Body of pancreas (tissue), 4 donors: ENCODE measurements around the gene MFAP3.

ENCODE experiments used
- POLR2A ChIP-seq, 3 donors: fragments of 450-650 bp; IDR thresholded peaks; one replicate each; pipeline ENCODE4 v1.6.1; 2016; ENCODE audit warnings: antibody characterized with exemption in 3 of 3, mild to moderate bottlenecking in 2 of 3
- TF ChIP-seq, protein P1 (sequence below), 7 experiments: fragments of 450-650 bp in 4 of 7; fragments of 200-600 bp in 3 of 7; sonication (generic) in 3 of 7; IDR thresholded peaks; one replicate each; pipeline ENCODE4 v1.5.1; 2016 to 2019; ENCODE audit warnings: antibody characterized with exemption in 7 of 7

DNA sequence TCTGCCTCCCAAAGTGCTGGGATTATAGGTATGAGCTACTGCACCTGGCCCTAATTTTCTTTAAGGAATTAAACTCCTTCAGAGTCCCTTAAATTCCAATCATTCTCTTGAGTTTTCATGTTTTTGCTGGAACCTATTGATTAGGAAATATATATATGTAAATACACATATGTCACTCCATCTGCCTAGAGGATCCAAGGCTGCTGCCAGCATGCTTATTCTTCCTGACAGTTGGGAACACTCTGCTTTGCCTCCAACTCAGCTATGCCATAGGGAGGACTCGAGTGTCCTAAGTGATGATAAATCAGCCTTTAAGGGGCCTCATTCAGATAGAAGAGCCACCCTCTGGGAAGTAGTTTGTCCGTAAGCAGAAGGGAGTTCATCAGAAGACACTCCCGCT lies 21.8 kb downstream of the MFAP3 start:
- TF ChIP-seq, protein P1, sequence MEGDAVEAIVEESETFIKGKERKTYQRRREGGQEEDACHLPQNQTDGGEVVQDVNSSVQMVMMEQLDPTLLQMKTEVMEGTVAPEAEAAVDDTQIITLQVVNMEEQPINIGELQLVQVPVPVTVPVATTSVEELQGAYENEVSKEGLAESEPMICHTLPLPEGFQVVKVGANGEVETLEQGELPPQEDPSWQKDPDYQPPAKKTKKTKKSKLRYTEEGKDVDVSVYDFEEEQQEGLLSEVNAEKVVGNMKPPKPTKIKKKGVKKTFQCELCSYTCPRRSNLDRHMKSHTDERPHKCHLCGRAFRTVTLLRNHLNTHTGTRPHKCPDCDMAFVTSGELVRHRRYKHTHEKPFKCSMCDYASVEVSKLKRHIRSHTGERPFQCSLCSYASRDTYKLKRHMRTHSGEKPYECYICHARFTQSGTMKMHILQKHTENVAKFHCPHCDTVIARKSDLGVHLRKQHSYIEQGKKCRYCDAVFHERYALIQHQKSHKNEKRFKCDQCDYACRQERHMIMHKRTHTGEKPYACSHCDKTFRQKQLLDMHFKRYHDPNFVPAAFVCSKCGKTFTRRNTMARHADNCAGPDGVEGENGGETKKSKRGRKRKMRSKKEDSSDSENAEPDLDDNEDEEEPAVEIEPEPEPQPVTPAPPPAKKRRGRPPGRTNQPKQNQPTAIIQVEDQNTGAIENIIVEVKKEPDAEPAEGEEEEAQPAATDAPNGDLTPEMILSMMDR (IDR thresholded peaks at IDR 0.05) = no peak
- no peak for TF ChIP-seq POLR2A (IDR thresholded peaks at IDR 0.05)
